Measurements from ENCODE around the gene BCR.

BCR gene

GRCh38 chr22:23202812-23203451, 22.6 kb downstream of the BCR start:
- no peak for DNase-seq

- DNase-seq = no peak
These were observed 23.3 kb downstream of the BCR start for GRCh38 chr22:23203452-23204124.

- no peak for DNase-seq
These were observed 23.8 kb downstream of the BCR start for GRCh38 chr22:23204125-23204488.

- no peak for DNase-seq
These were observed 24.3 kb downstream of the BCR start for GRCh38 chr22:23204541-23205157.

- no peak for DNase-seq
These were observed 25.2 kb downstream of the BCR start for GRCh38 chr22:23205339-23206049.

GRCh38 chr22:23206915-23207314, 26.6 kb downstream of the BCR start:
- DNase-seq = no peak

GRCh38 chr22:23207729-23208393, 27.6 kb downstream of the BCR start:
- DNase-seq = no peak

GRCh38 chr22:23210428-23211170, 30.3 kb downstream of the BCR start:
- no peak for DNase-seq

- no peak for DNase-seq
These were observed 31.3 kb downstream of the BCR start for GRCh38 chr22:23211622-23212021.

- DNase-seq = no peak
These were observed 32.0 kb downstream of the BCR start for GRCh38 chr22:23212061-23213021.

- DNase-seq = no peak
These were observed 32.8 kb downstream of the BCR start for GRCh38 chr22:23213022-23213555.

- DNase-seq = no peak
These were observed 33.4 kb downstream of the BCR start for GRCh38 chr22:23213581-23214334.

- no peak for DNase-seq
These were observed 34.1 kb downstream of the BCR start for GRCh38 chr22:23214398-23214797.

- DNase-seq = no peak
These were observed 35.3 kb downstream of the BCR start for GRCh38 chr22:23215294-23216241.

GRCh38 chr22:23216461-23217170, 36.3 kb downstream of the BCR start:
- DNase-seq = peak; percentile 56

- no peak for DNase-seq
These were observed 37.1 kb downstream of the BCR start for GRCh38 chr22:23217171-23218052.
